IMR-90 (cell line): ENCODE data around the gene ADAT1. TPM values are rescaled to one million over a fixed set of nuclear protein-coding genes. Genes with fewer than 3 reads are reported as not detected.
A peak's percentile ranks its signal among the peaks of the same experiment; 100 is the strongest.

Experiments
- ATAC-seq: fragments of 200-7000 bp; cut with Tn5 transposase; 2 replicates; pipeline ENCODE4 v1.9.1; 2020; ENCODE audit warnings: low read depth, mild to moderate bottlenecking, moderate library complexity
- BruUV-seq: library from RNA; stranded (reverse); fragments of 400-500 nt; replicated peaks from 2 replicates; lab custom pipeline; 2021; lab: Mats Ljungman, UMichigan
- CTCF ChIA-PET: fragments of 300-600 bp; formaldehyde crosslinking; extraction: SDS; loops from one replicate; lab custom pipeline; 2021; ENCODE audit warnings: antibody characterized with exemption; lab: Yijun Ruan, JAX
- POLR2A ChIA-PET: fragments of 300-600 bp; sonication (Branson Sonifier 250); formaldehyde crosslinking; loops from one replicate; lab custom pipeline; 2022; ENCODE audit warnings: antibody characterized with exemption; ENCODE audit not compliant: unreplicated experiment; lab: Charles Lee
- DNase-seq: peaks from one replicate; pipeline ENCODE4 v3.0.0; 2013
- H2AFZ ChIP-seq: replicated peaks from 2 replicates; pipeline ENCODE3; 2013; ENCODE audit warnings: low read length, mild to moderate bottlenecking; ENCODE audit not compliant: poor library complexity
- H2AK5ac ChIP-seq: 2 replicates; pipeline ENCODE4 v1.6.1; 2013; ENCODE audit warnings: low read depth, low read length, inconsistent platforms
- H2AK9ac ChIP-seq: replicated peaks from 2 replicates; pipeline ENCODE3; 2013; ENCODE audit warnings: mild to moderate bottlenecking, low read depth, low read length, moderate library complexity; ENCODE audit not compliant: poor library complexity
- H2BK120ac ChIP-seq: 2 replicates; pipeline ENCODE4 v1.6.1; 2013; ENCODE audit warnings: low read depth, low read length, inconsistent platforms
- H2BK15ac ChIP-seq: 3 replicates; pipeline ENCODE4 v1.6.1; 2013; ENCODE audit warnings: low read depth, low read length, inconsistent platforms
- H2BK20ac ChIP-seq: 2 replicates; pipeline ENCODE4 v1.6.1; 2013; ENCODE audit warnings: low read depth, mild to moderate bottlenecking, inconsistent platforms, low read length, moderate library complexity
- H2BK5ac ChIP-seq: 2 replicates; pipeline ENCODE4 v1.6.1; 2013; ENCODE audit warnings: mild to moderate bottlenecking, low read depth, low read length, inconsistent platforms; ENCODE audit not compliant: poor library complexity, severe bottlenecking
- H3K14ac ChIP-seq: replicated peaks from 2 replicates; pipeline ENCODE4 v1.6.1; 2013; ENCODE audit warnings: low read depth, low read length, inconsistent platforms
- H3K18ac ChIP-seq: 2 replicates; pipeline ENCODE4 v1.6.1; 2013; ENCODE audit warnings: low read depth, low read length, control low read depth
- H3K23ac ChIP-seq: 2 replicates; pipeline ENCODE4 v1.6.1; 2013; ENCODE audit warnings: low read depth, low read length, inconsistent platforms
- H3K27ac ChIP-seq: 2 replicates; pipeline ENCODE4 v1.5.1; 2013; ENCODE audit warnings: mild to moderate bottlenecking, control low read depth, low read length; ENCODE audit not compliant: insufficient read depth
- H3K27me3 ChIP-seq: 2 replicates; pipeline ENCODE4 v1.6.1; 2013; ENCODE audit warnings: low read length; ENCODE audit not compliant: control insufficient read depth, insufficient read depth
- H3K36me3 ChIP-seq: 2 replicates; pipeline ENCODE4 v1.6.1; 2013; ENCODE audit warnings: low read length, mixed read lengths; ENCODE audit not compliant: control insufficient read depth, insufficient read depth
- H3K4ac ChIP-seq: 2 replicates; pipeline ENCODE4 v1.6.1; 2013; ENCODE audit warnings: low read depth, low read length, inconsistent platforms
- H3K4me1 ChIP-seq: 2 replicates; pipeline ENCODE4 v1.6.1; 2013; ENCODE audit warnings: low read length, mixed read lengths; ENCODE audit not compliant: control insufficient read depth, insufficient read depth
- H3K4me2 ChIP-seq: 2 replicates; pipeline ENCODE4 v1.6.1; 2013; ENCODE audit warnings: low read depth, mild to moderate bottlenecking, control low read depth, low read length, moderate library complexity
- H3K4me3 ChIP-seq: 2 replicates; pipeline ENCODE4 v1.5.1; 2013; ENCODE audit warnings: low read depth, mild to moderate bottlenecking, control low read depth, low read length, moderate library complexity; ENCODE audit not compliant: insufficient read depth
- H3K56ac ChIP-seq: 2 replicates; pipeline ENCODE4 v1.6.1; 2013; ENCODE audit warnings: low read length, inconsistent platforms; ENCODE audit not compliant: insufficient read depth; ENCODE audit errors: extremely low read depth
- H3K79me1 ChIP-seq, 2 experiments: 2 replicates each; pipeline ENCODE4 v1.6.1; 2013; ENCODE audit warnings: low read length in 2 of 2, inconsistent platforms in 1 of 2, low read depth in 1 of 2
- H3K9ac ChIP-seq: 2 replicates; pipeline ENCODE4 v1.6.1; 2013; ENCODE audit warnings: low read depth, low read length, control low read depth
- H3K9me1 ChIP-seq: 2 replicates; pipeline ENCODE4 v1.6.1; 2013; ENCODE audit warnings: low read length, inconsistent platforms; ENCODE audit not compliant: insufficient read depth
- H3K9me3 ChIP-seq: 2 replicates; pipeline ENCODE4 v1.6.1; 2013; ENCODE audit warnings: low read length; ENCODE audit not compliant: control insufficient read depth, insufficient read depth
- H4K20me1 ChIP-seq: 2 replicates; pipeline ENCODE4 v1.6.1; 2013; ENCODE audit warnings: low read length, inconsistent platforms; ENCODE audit not compliant: insufficient read depth
- H4K5ac ChIP-seq: 2 replicates; pipeline ENCODE4 v1.6.1; 2013; ENCODE audit warnings: mild to moderate bottlenecking, low read depth, low read length, control low read depth
- H4K8ac ChIP-seq, 2 experiments: 2 replicates each; pipeline ENCODE4 v1.6.1; 2013; ENCODE audit warnings: low read depth in 2 of 2, low read length in 2 of 2, control low read depth in 1 of 2, inconsistent platforms in 1 of 2
- H4K91ac ChIP-seq: 2 replicates; pipeline ENCODE4 v1.6.1; 2013; ENCODE audit warnings: low read depth, low read length, inconsistent platforms; ENCODE audit not compliant: insufficient read depth
- BHLHE40 ChIP-seq: fragments of 150-350 bp; IDR thresholded peaks from 2 replicates; pipeline ENCODE4 v1.6.1; 2016; ENCODE audit warnings: mild to moderate bottlenecking, low read depth, low read length
- MAZ ChIP-seq: IDR thresholded peaks from 2 replicates; pipeline ENCODE4 v1.6.1; 2012; ENCODE audit warnings: low read depth, mild to moderate bottlenecking, low read length, improper control_type of control experiment, moderate library complexity, borderline replicate concordance
- MXI1 ChIP-seq: IDR thresholded peaks from 2 replicates; pipeline ENCODE4 v1.6.1; 2012; ENCODE audit warnings: low read depth, mild to moderate bottlenecking, low read length, moderate library complexity, borderline replicate concordance
- NFE2L2 ChIP-seq: fragments of 150-350 bp; IDR thresholded peaks from 2 replicates; pipeline ENCODE4 v1.6.1; 2016; ENCODE audit warnings: low read depth, mild to moderate bottlenecking, low read length
- POLR2A ChIP-seq: IDR thresholded peaks from 2 replicates; pipeline ENCODE4 v1.6.1; 2012; ENCODE audit warnings: mild to moderate bottlenecking, low read depth, low read length
- RAD21 ChIP-seq: IDR thresholded peaks from 2 replicates; pipeline ENCODE4 v1.6.1; 2012; ENCODE audit warnings: low read length, improper control_type of control experiment
- SMC3 ChIP-seq: fragments of 150-350 bp; IDR thresholded peaks from 2 replicates; pipeline ENCODE4 v1.6.1; 2016; ENCODE audit warnings: low read depth, mild to moderate bottlenecking, antibody characterized with exemption, low read length, moderate library complexity
- WGBS, 2 experiments: methylation state at CpG; one replicate each; pipeline versions ENCODE4 v1.1.5 to v1.1.7; 2013; ENCODE audit warnings: missing lambda C conversion rate in 2 of 2; ENCODE audit not compliant: insufficient read length in 1 of 2; ENCODE audit errors: extremely low coverage in 2 of 2; 5-methylcytosine and 5-hydroxymethylcytosine counted together
- dilution Hi-C: fragments of 300-500 bp; cut with HindIII; formaldehyde crosslinking; loops from one replicate; pipeline ENCODE4 v1.14.3; 2018; ENCODE audit warnings: low sequenced_read_pairs; ENCODE audit not compliant: unreplicated experiment
- in situ Hi-C: fragments of 300-500 bp; cut with MboI; formaldehyde crosslinking; loops from 3 replicates; pipeline ENCODE4 v1.14.3; 2019; ENCODE audit warnings: low sequenced_read_pairs, inconsistent platforms, mixed read lengths
- intact Hi-C: fragments of 100-400 bp; cut with micrococcal nuclease; formaldehyde crosslinking; loops from 2 replicates; pipeline ENCODE4 v1.10.0; 2022
- polyA plus RNA-seq, 3 experiments: library from polyadenylated mRNA; depleted of rRNA; stranded (reverse); fragments of >200 nt; gene quantifications; 2 replicates each; pipeline ENCODE4 v1.2.3, GENCODE V29; 2012; ENCODE audit warnings: low replicate concordance in 1 of 3
- total RNA-seq: library from RNA; depleted of rRNA; stranded (reverse); fragments of >200 nt; gene quantifications from 2 replicates; pipeline ENCODE4 v1.2.3, GENCODE V29; 2012
- TF ChIP-seq, protein P1 (sequence below): conservative IDR thresholded peaks from 2 replicates; pipeline ENCODE4 v1.5.1; 2012; ENCODE audit warnings: mild to moderate bottlenecking, low read depth, low read length, improper control_type of control experiment

Gene ADAT1
- total and polyA plus RNA-seq, 2 of the 4 experiments (the other 2 are of a cell fraction) = 22.7 to 52.9 TPM

DNA sequence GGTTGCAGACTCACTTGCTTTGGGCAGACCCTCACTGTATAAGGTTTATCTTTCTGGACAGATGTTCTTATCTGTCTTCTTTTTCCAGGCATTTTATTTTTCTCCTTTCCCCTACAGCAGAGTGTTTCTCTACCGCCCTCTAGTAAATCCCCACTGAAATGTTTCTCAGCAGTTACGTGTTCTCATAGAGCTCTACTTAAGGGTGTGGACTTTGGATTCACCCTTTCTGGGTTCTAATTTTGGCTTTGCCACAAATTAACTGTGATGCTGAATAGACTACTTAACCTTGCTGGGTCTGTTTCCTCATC is 2.0 kb downstream of the ADAT1 start:
- ChIA-PET POLR2A (no interaction called here), CTCF (interaction anchor here (0.5 to 1.5 kb wide), 4 partner anchors 9 to 143 kb away, joined by 3 to 5 read pairs (median 4); no protein-coding TSS in a partner anchor)
- Histone ChIP-seq H3K18ac (no peak overlapping the region), H3K4me1 (peaks cover 5% of the 10 kb centered on the region), H3K79me1 (peaks cover 17 to 23% of the 10 kb centered on the region in 2 experiments), H2BK15ac (no peak overlapping the region), H3K9me3 (no peaks in the 10 kb centered on the region), H3K4me3 (no peak overlapping the region), H2BK120ac (no peak overlapping the region), H3K9ac (no peak overlapping the region; the same call in 1 of the 2 replicates), H3K27ac (no peak overlapping the region), H2AK9ac (no peak overlapping the region), H3K56ac (no peak overlapping the region), H3K4ac (no peak overlapping the region), H4K91ac (no peak overlapping the region), H2BK5ac (no peak overlapping the region), H4K8ac (no peak overlapping the region), H2BK20ac (no peak overlapping the region), H3K14ac (no peak overlapping the region), H3K4me2 (no peak overlapping the region), H4K20me1 (no peaks in the 10 kb centered on the region), H3K27me3 (no peaks in the 10 kb centered on the region), H2AFZ (no peak overlapping the region), H3K36me3 (peaks cover 25% of the 10 kb centered on the region), H2AK5ac (no peak overlapping the region), H3K9me1 (no peaks in the 10 kb centered on the region), H4K5ac (no peak overlapping the region), H3K23ac (no peak overlapping the region)
- no TSS peak for BruUV-seq
- intact Hi-C loops (loop anchor here (10.0 kb wide), 2 partner anchors 156 to 426 kb away; partner anchors contain the start of gene TMEM170A), dilution Hi-C loops (no loop called here), in situ Hi-C loops (no loop called here)
- peak; percentile 55 for DNase-seq
- no CpG with 5 or more reads among the region's 2 CpGs for WGBS, 2 experiments
- ATAC-seq = peak; percentile 24; the same call in 1 of the 2 replicates
- TF ChIP-seq RAD21 (peak; percentile 55), MAZ (no peak), MXI1 (no peak), POLR2A (no peak), SMC3 (peak; percentile 48; the same call in 1 of the 2 replicates), NFE2L2 (no peak), BHLHE40 (no peak)
- TF ChIP-seq, protein P1, sequence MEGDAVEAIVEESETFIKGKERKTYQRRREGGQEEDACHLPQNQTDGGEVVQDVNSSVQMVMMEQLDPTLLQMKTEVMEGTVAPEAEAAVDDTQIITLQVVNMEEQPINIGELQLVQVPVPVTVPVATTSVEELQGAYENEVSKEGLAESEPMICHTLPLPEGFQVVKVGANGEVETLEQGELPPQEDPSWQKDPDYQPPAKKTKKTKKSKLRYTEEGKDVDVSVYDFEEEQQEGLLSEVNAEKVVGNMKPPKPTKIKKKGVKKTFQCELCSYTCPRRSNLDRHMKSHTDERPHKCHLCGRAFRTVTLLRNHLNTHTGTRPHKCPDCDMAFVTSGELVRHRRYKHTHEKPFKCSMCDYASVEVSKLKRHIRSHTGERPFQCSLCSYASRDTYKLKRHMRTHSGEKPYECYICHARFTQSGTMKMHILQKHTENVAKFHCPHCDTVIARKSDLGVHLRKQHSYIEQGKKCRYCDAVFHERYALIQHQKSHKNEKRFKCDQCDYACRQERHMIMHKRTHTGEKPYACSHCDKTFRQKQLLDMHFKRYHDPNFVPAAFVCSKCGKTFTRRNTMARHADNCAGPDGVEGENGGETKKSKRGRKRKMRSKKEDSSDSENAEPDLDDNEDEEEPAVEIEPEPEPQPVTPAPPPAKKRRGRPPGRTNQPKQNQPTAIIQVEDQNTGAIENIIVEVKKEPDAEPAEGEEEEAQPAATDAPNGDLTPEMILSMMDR = peak; percentile 59
